Nephron (organoid): ENCODE measurements around the gene CST4.
"Not testable (repeated sequence)": the region's sequence is repeated elsewhere in the genome, so short reads cannot be mapped to it uniquely, and the experiment has no call there.

Experiments
- H3K27ac Mint-ChIP-seq, 3 experiments: 2 replicates each; pipeline ENCODE4 v1.8.0; 2020; ENCODE audit warnings: mixed read lengths in 3 of 3, mild to moderate bottlenecking in 2 of 3, moderate library complexity in 1 of 3
- H3K27me3 Mint-ChIP-seq: 2 replicates; pipeline ENCODE4 v1.8.0; 2021; ENCODE audit warnings: low read depth, mild to moderate bottlenecking, moderate library complexity, mixed read lengths
- H3K36me3 Mint-ChIP-seq: 2 replicates; pipeline ENCODE4 v1.8.0; 2020; ENCODE audit warnings: low read depth, mixed read lengths
- H3K4me1 Mint-ChIP-seq: 2 replicates; pipeline ENCODE4 v1.8.0; 2020; ENCODE audit warnings: mixed read lengths
- H3K4me3 Mint-ChIP-seq, 3 experiments: 2 replicates each; pipeline ENCODE4 v1.8.0; 2020; ENCODE audit warnings: mild to moderate bottlenecking in 3 of 3, mixed read lengths in 3 of 3, moderate library complexity in 2 of 3
- H3K9me3 Mint-ChIP-seq: 2 replicates; pipeline ENCODE4 v1.8.0; 2020; ENCODE audit warnings: mixed read lengths
- TF ChIP-seq, protein P1 (sequence below), 3 experiments: fragments of 200-600 bp; sonication (generic); IDR thresholded peaks; one replicate each; pipeline ENCODE4 v1.5.0; 2021; ENCODE audit warnings: antibody characterized with exemption in 3 of 3; ENCODE audit not compliant: unreplicated experiment in 3 of 3

Gene CST4

DNA sequence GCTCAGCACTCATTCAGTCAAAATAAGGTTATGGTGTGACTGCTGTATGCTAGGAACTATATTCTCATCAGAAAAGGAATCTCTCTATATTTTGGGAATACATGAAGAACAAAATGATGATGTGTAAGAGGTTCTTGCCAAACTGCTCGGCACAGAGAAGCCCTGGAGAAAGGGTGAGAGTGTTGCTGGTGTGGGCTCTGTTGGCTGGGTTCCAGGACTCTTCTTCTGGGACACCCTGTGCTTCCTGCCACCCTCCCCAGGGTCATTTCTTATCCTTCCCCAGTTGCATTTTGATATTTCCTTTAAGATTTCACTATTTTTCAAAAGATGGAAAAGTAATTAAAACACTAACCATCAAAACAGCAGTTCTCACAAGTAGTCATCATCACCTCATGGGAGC, 33.1 kb upstream of the CST4 start:
- no peaks in the 10 kb centered on the region for H3K4me1 Mint-ChIP-seq
- TF ChIP-seq, protein P1, sequence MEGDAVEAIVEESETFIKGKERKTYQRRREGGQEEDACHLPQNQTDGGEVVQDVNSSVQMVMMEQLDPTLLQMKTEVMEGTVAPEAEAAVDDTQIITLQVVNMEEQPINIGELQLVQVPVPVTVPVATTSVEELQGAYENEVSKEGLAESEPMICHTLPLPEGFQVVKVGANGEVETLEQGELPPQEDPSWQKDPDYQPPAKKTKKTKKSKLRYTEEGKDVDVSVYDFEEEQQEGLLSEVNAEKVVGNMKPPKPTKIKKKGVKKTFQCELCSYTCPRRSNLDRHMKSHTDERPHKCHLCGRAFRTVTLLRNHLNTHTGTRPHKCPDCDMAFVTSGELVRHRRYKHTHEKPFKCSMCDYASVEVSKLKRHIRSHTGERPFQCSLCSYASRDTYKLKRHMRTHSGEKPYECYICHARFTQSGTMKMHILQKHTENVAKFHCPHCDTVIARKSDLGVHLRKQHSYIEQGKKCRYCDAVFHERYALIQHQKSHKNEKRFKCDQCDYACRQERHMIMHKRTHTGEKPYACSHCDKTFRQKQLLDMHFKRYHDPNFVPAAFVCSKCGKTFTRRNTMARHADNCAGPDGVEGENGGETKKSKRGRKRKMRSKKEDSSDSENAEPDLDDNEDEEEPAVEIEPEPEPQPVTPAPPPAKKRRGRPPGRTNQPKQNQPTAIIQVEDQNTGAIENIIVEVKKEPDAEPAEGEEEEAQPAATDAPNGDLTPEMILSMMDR (IDR thresholded peaks at IDR 0.05; ENCODE audit: unreplicated experiment in 3 of 3): no peak
- peaks cover 8% of the 10 kb centered on the region for H3K9me3 Mint-ChIP-seq
- H3K4me3 Mint-ChIP-seq: no peak overlapping the region
- H3K36me3 Mint-ChIP-seq: no peaks in the 10 kb centered on the region
- peaks cover 7% of the 10 kb centered on the region for H3K27me3 Mint-ChIP-seq
- no peak overlapping the region for H3K27ac Mint-ChIP-seq

- H3K4me1 Mint-ChIP-seq, H3K36me3 Mint-ChIP-seq, H3K4me3 Mint-ChIP-seq, H3K27me3 Mint-ChIP-seq, H3K27ac Mint-ChIP-seq: not testable (repeated sequence)
- H3K9me3 Mint-ChIP-seq: peaks cover 10% of the 10 kb centered on the region
These were observed 30.5 kb upstream of the CST4 start for GRCh38 chr20:23719351-23719750.

DNA sequence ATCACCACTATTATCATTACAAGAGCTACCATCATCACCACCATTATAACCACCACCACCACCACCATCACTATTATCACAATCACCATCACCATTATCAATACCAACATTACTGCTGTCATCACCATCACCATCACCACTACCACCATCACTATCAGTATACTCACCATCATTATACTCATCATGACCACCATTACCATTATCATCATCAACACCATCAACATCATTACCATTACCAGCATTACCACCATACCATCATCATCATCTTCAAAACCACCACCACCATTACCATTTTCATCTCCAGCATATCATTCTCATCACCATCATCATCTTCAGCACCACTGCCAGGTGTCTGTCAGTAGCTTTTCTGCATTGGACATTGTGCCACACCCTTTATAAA, 22.9 kb upstream of the CST4 start:
- H3K9me3 Mint-ChIP-seq, H3K36me3 Mint-ChIP-seq, H3K4me1 Mint-ChIP-seq, H3K27ac Mint-ChIP-seq, H3K27me3 Mint-ChIP-seq, H3K4me3 Mint-ChIP-seq: not testable (repeated sequence)

- H3K4me3 Mint-ChIP-seq: no peak overlapping the region
- no peaks in the 10 kb centered on the region for H3K9me3 Mint-ChIP-seq
- no peaks in the 10 kb centered on the region for H3K36me3 Mint-ChIP-seq
- no peak overlapping the region for H3K27ac Mint-ChIP-seq
- TF ChIP-seq, protein P1 (IDR thresholded peaks at IDR 0.05; ENCODE audit: unreplicated experiment in 3 of 3): no peak
- H3K27me3 Mint-ChIP-seq: no peaks in the 10 kb centered on the region
- H3K4me1 Mint-ChIP-seq: no peaks in the 10 kb centered on the region
These were observed 21.9 kb upstream of the CST4 start for GRCh38 chr20:23710771-23711170.

- Mint-ChIP-seq H3K9me3 (no peaks in the 10 kb centered on the region), H3K36me3 (no peaks in the 10 kb centered on the region), H3K27ac (no peak overlapping the region), H3K4me3 (no peak overlapping the region), H3K27me3 (peaks cover 4% of the 10 kb centered on the region), H3K4me1 (no peaks in the 10 kb centered on the region)
- TF ChIP-seq, protein P1 (IDR thresholded peaks at IDR 0.05; ENCODE audit: unreplicated experiment in 3 of 3): no peak
These were observed 17.1 kb upstream of the CST4 start for GRCh38 chr20:23705895-23706294.

- H3K9me3 Mint-ChIP-seq: no peaks in the 10 kb centered on the region
- TF ChIP-seq, protein P1 (IDR thresholded peaks at IDR 0.05; ENCODE audit: unreplicated experiment in 3 of 3): no peak
- H3K4me1 Mint-ChIP-seq: no peaks in the 10 kb centered on the region
- peaks cover 9% of the 10 kb centered on the region for H3K27me3 Mint-ChIP-seq
- no peak overlapping the region for H3K27ac Mint-ChIP-seq
- H3K36me3 Mint-ChIP-seq: no peaks in the 10 kb centered on the region
- no peak overlapping the region for H3K4me3 Mint-ChIP-seq
These were observed 13.2 kb upstream of the CST4 start for GRCh38 chr20:23702021-23702420.

GRCh38 chr20:23700931-23701330, 12.1 kb upstream of the CST4 start:
- H3K27me3 Mint-ChIP-seq: peaks cover 12% of the 10 kb centered on the region
- H3K4me1 Mint-ChIP-seq: no peaks in the 10 kb centered on the region
- H3K4me3 Mint-ChIP-seq: no peak overlapping the region
- TF ChIP-seq, protein P1 (IDR thresholded peaks at IDR 0.05; ENCODE audit: unreplicated experiment in 3 of 3): no peak
- no peaks in the 10 kb centered on the region for H3K9me3 Mint-ChIP-seq
- no peaks in the 10 kb centered on the region for H3K36me3 Mint-ChIP-seq
- no peak overlapping the region for H3K27ac Mint-ChIP-seq
